OCI-LY3 (cell line): Measurements from ENCODE around the gene DNAJC17.

Source experiments
- H2AFZ ChIP-seq: fragments of 200-600, 300-600 bp; shearing (Covaris generic); 2 replicates; pipeline ENCODE4 v1.6.0; 2014; ENCODE audit warnings: antibody characterized with exemption, low read depth, low read length
- H3K27ac ChIP-seq: fragments of 200-600, 300-600 bp; sonication (generic); 2 replicates; pipeline ENCODE4 v1.5.1; 2014; ENCODE audit warnings: mild to moderate bottlenecking, low read length, moderate library complexity, mixed read lengths
- H3K27me3 ChIP-seq: fragments of 200-600, 300-600 bp; sonication (generic); 2 replicates; pipeline ENCODE4 v1.6.1; 2014; ENCODE audit warnings: low read depth, low read length, mixed read lengths
- H3K36me3 ChIP-seq: fragments of 200-600, 300-600 bp; sonication (generic); replicated peaks from 2 replicates; pipeline ENCODE3; 2014; ENCODE audit warnings: low read depth, low read length, mixed read lengths
- H3K4me1 ChIP-seq: fragments of 300-600, 200-600 bp; sonication (generic); 2 replicates; pipeline ENCODE4 v1.6.1; 2014; ENCODE audit warnings: low read length, mixed read lengths
- H3K4me2 ChIP-seq: fragments of 200-600, 300-600 bp; sonication (generic); 2 replicates; pipeline ENCODE4 v1.6.1; 2014; ENCODE audit warnings: low read length, mixed read lengths
- H3K4me3 ChIP-seq: fragments of 300-600, 200-600 bp; sonication (generic); 2 replicates; pipeline ENCODE4 v1.5.1; 2014; ENCODE audit warnings: antibody characterized with exemption, mild to moderate bottlenecking, low read length, moderate library complexity
- H3K79me2 ChIP-seq: fragments of 300-600, 200-600 bp; shearing (Covaris generic); 2 replicates; pipeline ENCODE4 v1.6.1; 2014; ENCODE audit warnings: mild to moderate bottlenecking, low read length, mixed read lengths
- H3K9ac ChIP-seq: fragments of 300-600, 200-600 bp; shearing (Covaris generic); 2 replicates; pipeline ENCODE4 v1.6.0; 2014; ENCODE audit warnings: mild to moderate bottlenecking, low read length, moderate library complexity
- H3K9me3 ChIP-seq: fragments of 200-600, 300-600 bp; shearing (Covaris generic); 2 replicates; pipeline ENCODE4 v1.6.1; 2014; ENCODE audit warnings: low read length, mixed read lengths; ENCODE audit not compliant: insufficient read depth
- H4K20me1 ChIP-seq: fragments of 200-600, 300-600 bp; sonication (generic); 2 replicates; pipeline ENCODE4 v1.6.1; 2016; ENCODE audit warnings: low read length, mixed read lengths; ENCODE audit not compliant: insufficient read depth
- EZH2phosphoT487 ChIP-seq: fragments of 200-600 bp; shearing (Covaris generic); IDR thresholded peaks from 2 replicates; pipeline ENCODE4 v1.6.1; 2018; ENCODE audit warnings: antibody characterized with exemption, mixed run types, low read depth
- TF ChIP-seq, protein P1 (sequence below): fragments of 200-600, 300-600 bp; sonication (generic); IDR thresholded peaks from 2 replicates; pipeline ENCODE4 v1.5.1; 2014; ENCODE audit warnings: antibody characterized with exemption, low read length, low read depth

The DNAJC17 gene

GRCh38 chr15:40812721-40813425 is 5.6 kb upstream of the DNAJC17 start:
- TF ChIP-seq, protein P1, sequence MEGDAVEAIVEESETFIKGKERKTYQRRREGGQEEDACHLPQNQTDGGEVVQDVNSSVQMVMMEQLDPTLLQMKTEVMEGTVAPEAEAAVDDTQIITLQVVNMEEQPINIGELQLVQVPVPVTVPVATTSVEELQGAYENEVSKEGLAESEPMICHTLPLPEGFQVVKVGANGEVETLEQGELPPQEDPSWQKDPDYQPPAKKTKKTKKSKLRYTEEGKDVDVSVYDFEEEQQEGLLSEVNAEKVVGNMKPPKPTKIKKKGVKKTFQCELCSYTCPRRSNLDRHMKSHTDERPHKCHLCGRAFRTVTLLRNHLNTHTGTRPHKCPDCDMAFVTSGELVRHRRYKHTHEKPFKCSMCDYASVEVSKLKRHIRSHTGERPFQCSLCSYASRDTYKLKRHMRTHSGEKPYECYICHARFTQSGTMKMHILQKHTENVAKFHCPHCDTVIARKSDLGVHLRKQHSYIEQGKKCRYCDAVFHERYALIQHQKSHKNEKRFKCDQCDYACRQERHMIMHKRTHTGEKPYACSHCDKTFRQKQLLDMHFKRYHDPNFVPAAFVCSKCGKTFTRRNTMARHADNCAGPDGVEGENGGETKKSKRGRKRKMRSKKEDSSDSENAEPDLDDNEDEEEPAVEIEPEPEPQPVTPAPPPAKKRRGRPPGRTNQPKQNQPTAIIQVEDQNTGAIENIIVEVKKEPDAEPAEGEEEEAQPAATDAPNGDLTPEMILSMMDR = no peak
- TF ChIP-seq EZH2phosphoT487 = no peak
- H3K27me3 ChIP-seq = no peaks in the 10 kb centered on the region
- H3K9me3 ChIP-seq = no peaks in the 10 kb centered on the region
- H3K79me2 ChIP-seq = no peaks in the 10 kb centered on the region
- H3K27ac ChIP-seq = no peak overlapping the region
- no peak overlapping the region for H3K9ac ChIP-seq
- H2AFZ ChIP-seq = no peak overlapping the region
- no peaks in the 10 kb centered on the region for H3K36me3 ChIP-seq
- no peak overlapping the region for H3K4me2 ChIP-seq
- H3K4me3 ChIP-seq = no peak overlapping the region
- H3K4me1 ChIP-seq = peaks cover 10% of the 10 kb centered on the region
- H4K20me1 ChIP-seq = no peaks in the 10 kb centered on the region

- Histone ChIP-seq H3K9me3 (no peaks in the 10 kb centered on the region), H3K4me3 (no peak overlapping the region), H3K9ac (no peak overlapping the region), H3K79me2 (peaks cover 10% of the 10 kb centered on the region), H3K4me2 (no peak overlapping the region), H3K36me3 (no peaks in the 10 kb centered on the region), H3K4me1 (peaks cover 12% of the 10 kb centered on the region), H3K27ac (no peak overlapping the region), H3K27me3 (no peaks in the 10 kb centered on the region), H2AFZ (no peak overlapping the region), H4K20me1 (no peaks in the 10 kb centered on the region)
- TF ChIP-seq EZH2phosphoT487 = no peak
- TF ChIP-seq, protein P1 = no peak
These were observed 1.7 kb upstream of the DNAJC17 start for GRCh38 chr15:40808861-40809450.

GRCh38 chr15:40807888-40808461 is 702 bp upstream of the DNAJC17 start:
- Histone ChIP-seq H3K4me1 (peaks cover 12% of the 10 kb centered on the region), H3K79me2 (peaks cover 10% of the 10 kb centered on the region), H3K4me3 (peak overlapping the region; percentile 83), H3K27me3 (no peaks in the 10 kb centered on the region), H3K9ac (peak overlapping the region; percentile 62), H3K9me3 (no peaks in the 10 kb centered on the region), H2AFZ (peak overlapping the region; percentile 48), H3K27ac (no peak overlapping the region), H4K20me1 (no peaks in the 10 kb centered on the region), H3K36me3 (no peaks in the 10 kb centered on the region), H3K4me2 (peak overlapping the region; percentile 86)
- TF ChIP-seq, protein P1 = no peak
- TF ChIP-seq EZH2phosphoT487 = no peak

DNA sequence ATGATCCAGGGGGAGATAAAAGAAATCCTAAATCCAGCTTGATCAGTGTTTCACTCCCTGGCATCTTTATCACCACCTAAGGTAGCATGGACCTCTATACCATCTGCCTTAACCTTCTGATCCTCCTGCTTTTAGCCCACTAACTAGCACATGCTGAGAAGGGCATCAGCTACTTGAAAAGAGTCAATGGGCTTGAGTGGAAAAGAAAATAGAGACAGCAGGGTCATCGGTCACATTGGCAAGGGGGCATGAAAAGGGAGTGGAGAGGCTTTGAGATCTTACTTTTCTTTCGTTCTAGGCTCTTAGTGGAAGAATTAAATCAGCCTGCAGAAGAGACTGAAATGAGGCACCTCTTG is 623 bp downstream of the DNAJC17 start:
- Histone ChIP-seq H4K20me1 (no peaks in the 10 kb centered on the region), H3K27me3 (no peaks in the 10 kb centered on the region), H3K9ac (peak overlapping the region; percentile 94), H3K4me1 (peaks cover 12% of the 10 kb centered on the region), H3K36me3 (no peaks in the 10 kb centered on the region), H3K4me2 (peak overlapping the region; percentile 95), H3K79me2 (peaks cover 10% of the 10 kb centered on the region), H3K27ac (peak overlapping the region; percentile 79), H3K9me3 (no peaks in the 10 kb centered on the region), H2AFZ (peak overlapping the region; percentile 93), H3K4me3 (peak overlapping the region; percentile 83)
- no peak for TF ChIP-seq EZH2phosphoT487
- TF ChIP-seq, protein P1 = no peak
